Neural cell (in vitro differentiated cells): ENCODE measurements around the gene RIPK3.

Source experiments
- CTCF ChIP-seq: fragments of 450-650 bp; IDR thresholded peaks from 2 replicates; pipeline ENCODE4 v1.5.1; 2014; ENCODE audit warnings: antibody characterized with exemption, mild to moderate bottlenecking, moderate library complexity; ENCODE audit not compliant: poor library complexity, severe bottlenecking
- EZH2 ChIP-seq: fragments of 200-600, 300-800 bp; shearing (Covaris generic), sonication (generic); IDR thresholded peaks from 2 replicates; pipeline ENCODE4 v1.6.1; 2014; ENCODE audit warnings: antibody characterized with exemption, low read length, borderline replicate concordance, mild to moderate bottlenecking; ENCODE audit not compliant: insufficient read depth, poor library complexity, severe bottlenecking
- POLR2AphosphoS5 ChIP-seq: IDR thresholded peaks from 2 replicates; pipeline ENCODE4 v1.6.1; 2012
- SMC3 ChIP-seq: fragments of 450-650 bp; conservative IDR thresholded peaks from 2 replicates; pipeline ENCODE4 v1.6.1; 2014; ENCODE audit warnings: antibody characterized with exemption, mild to moderate bottlenecking, moderate library complexity; ENCODE audit not compliant: poor library complexity
- TF ChIP-seq, protein P1 (sequence below): IDR thresholded peaks from 2 replicates; pipeline ENCODE4 v1.6.1; 2012; ENCODE audit warnings: borderline replicate concordance

DNA sequence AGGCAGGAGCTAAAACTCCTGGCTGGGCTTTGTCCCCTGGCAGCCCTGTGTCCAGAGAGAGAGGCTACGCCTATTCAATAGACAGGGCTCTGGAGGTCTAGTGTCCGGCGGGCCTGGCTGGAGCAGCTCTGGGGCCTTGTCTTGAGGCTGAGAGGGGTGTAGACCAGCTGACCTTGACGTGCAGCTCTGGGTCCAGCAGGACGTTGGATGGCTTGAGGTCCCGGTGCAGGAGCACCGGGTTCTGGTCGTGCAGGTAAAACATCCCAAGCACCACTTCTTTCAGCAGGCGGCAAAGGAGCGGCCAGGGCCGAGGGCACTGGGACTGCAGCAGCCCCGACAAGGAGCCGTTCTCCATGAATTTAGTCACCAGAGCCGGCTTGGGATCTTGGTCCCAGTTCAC, 948 bp downstream of the RIPK3 start:
- no peak for TF ChIP-seq SMC3
- TF ChIP-seq CTCF, result no peak
- TF ChIP-seq EZH2, result no peak
- TF ChIP-seq POLR2AphosphoS5, result no peak
- TF ChIP-seq, protein P1, sequence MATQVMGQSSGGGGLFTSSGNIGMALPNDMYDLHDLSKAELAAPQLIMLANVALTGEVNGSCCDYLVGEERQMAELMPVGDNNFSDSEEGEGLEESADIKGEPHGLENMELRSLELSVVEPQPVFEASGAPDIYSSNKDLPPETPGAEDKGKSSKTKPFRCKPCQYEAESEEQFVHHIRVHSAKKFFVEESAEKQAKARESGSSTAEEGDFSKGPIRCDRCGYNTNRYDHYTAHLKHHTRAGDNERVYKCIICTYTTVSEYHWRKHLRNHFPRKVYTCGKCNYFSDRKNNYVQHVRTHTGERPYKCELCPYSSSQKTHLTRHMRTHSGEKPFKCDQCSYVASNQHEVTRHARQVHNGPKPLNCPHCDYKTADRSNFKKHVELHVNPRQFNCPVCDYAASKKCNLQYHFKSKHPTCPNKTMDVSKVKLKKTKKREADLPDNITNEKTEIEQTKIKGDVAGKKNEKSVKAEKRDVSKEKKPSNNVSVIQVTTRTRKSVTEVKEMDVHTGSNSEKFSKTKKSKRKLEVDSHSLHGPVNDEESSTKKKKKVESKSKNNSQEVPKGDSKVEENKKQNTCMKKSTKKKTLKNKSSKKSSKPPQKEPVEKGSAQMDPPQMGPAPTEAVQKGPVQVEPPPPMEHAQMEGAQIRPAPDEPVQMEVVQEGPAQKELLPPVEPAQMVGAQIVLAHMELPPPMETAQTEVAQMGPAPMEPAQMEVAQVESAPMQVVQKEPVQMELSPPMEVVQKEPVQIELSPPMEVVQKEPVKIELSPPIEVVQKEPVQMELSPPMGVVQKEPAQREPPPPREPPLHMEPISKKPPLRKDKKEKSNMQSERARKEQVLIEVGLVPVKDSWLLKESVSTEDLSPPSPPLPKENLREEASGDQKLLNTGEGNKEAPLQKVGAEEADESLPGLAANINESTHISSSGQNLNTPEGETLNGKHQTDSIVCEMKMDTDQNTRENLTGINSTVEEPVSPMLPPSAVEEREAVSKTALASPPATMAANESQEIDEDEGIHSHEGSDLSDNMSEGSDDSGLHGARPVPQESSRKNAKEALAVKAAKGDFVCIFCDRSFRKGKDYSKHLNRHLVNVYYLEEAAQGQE, result no peak
